Measurements from ENCODE around the gene ERV3-1. TPM values are rescaled to one million over a fixed set of nuclear protein-coding genes. Genes with fewer than 3 reads are reported as not detected.

ERV3-1 gene
- total RNA-seq, 5 donors from 2014 or later (not counting 1 experiment from before 2014, with no cell fraction given) = 9.5 to 15.9 (median 12.0) TPM

DNA sequence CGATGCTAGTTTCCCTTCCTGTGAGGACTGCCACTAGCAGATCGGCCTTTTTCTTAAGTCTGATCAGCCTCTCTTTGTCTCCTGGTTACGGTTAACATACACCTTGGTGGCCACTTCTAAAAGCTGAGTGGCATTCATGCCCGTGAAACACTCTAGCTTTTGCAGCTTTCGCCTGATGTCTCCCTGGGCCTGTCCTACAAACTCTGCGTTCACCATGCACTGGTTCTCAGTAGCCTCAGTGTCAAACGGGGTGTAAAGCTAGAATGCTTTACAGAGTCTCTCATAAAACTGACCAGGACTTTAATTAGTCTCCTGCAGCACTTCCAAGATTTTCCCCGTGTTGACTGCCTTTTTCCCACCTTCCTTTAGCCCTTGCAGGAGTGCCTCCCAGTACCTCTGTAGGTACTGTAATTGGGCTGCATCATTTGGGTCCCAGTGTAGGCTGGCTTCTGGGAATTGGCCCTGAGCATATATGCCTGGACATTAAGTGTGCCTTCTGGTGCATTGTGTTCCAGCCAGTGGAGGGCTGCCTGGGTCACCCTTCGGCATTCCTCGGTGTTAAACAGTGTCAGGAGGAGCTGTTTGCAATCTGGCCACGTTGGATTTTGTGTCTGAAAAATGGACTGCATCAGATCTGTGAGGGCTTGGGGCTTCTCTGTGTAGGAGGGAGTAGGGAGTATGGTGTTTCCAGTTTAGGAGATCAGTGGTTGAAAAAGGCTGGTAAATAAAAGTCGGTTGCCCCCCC lies 9.2 kb downstream of the ERV3-1 start:
- peaks cover 58% of the 10 kb centered on the region for H3K36me3 Mint-ChIP-seq

DNA sequence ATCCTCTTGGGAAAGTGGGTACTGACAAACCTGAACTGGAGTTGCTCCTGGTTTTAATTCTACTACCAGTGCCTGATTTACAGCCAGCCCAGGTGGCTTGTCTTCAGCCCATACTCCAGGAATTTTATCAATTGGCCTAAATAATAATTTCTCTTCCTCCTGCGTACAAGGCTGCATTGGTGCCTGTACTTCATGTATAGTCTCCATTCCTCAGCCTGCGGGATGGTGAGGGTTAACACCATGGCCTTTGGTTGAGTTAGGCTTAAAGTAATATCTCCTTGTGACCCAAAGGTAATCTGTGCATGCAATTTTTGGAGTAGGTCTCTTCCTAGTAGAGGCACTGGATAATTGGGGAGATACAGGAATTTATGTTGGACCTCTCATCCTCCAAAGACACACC lies 10.2 kb downstream of the ERV3-1 start:
- Mint-ChIP-seq H3K27me3 (no peaks in the 10 kb centered on the region), H3K36me3 (peaks cover 53% of the 10 kb centered on the region), H3K4me1 (peaks cover 3 to 7% (median 5%) of the 10 kb centered on the region in 3 donors), H3K27ac (no peak overlapping the region), H3K9me3 (peaks cover 22 to 58% (median 54%) of the 10 kb centered on the region in 3 donors), H3K4me3 (no peak overlapping the region)
- POLR2A ChIA-PET = no interaction called here
- H3K27me3 ChIP-seq (replicated peaks in 1 of 2; ENCODE audit: control insufficient read depth in 2 of 2, extremely low read depth in 1 of 2, insufficient read depth in 2 of 2, low read length in 1 of 2) = no peaks in the 10 kb centered on the region
- no peaks in the 10 kb centered on the region for H3K4me1 ChIP-seq (ENCODE audit: control insufficient read depth in 1 of 2, extremely low read depth in 1 of 2, insufficient read depth in 2 of 2, low read length in 2 of 2)
- CTCF ChIA-PET = no interaction called here
- H3K27ac ChIP-seq (ENCODE audit: low read length) = no peak overlapping the region
- no peak overlapping the region for H3K4me3 ChIP-seq (ENCODE audit: control insufficient read depth in 1 of 2, extremely low read depth in 1 of 2, low read length in 1 of 2)
- H3K36me3 ChIP-seq (ENCODE audit: control insufficient read depth in 2 of 2, extremely low read depth in 1 of 2, insufficient read depth in 1 of 2, low read length in 1 of 2) = peaks cover 11 to 13% of the 10 kb centered on the region in 2 donors
- WGBS (ENCODE audit: insufficient coverage) = no CpG with 5 or more reads among the region's 2 CpGs
- peaks cover 9% of the 10 kb centered on the region for H3K9me3 ChIP-seq
- DNase-seq (no peak), ATAC-seq (replicated peaks in 1 of 4) (no peak)

More for the DNA sequence above, 9.2 kb downstream of the ERV3-1 start:
- DNase-seq = no peak
- H3K9me3 Mint-ChIP-seq = peaks cover 17 to 53% (median 48%) of the 10 kb centered on the region in 3 donors
- Histone ChIP-seq H3K4me1 (ENCODE audit: control insufficient read depth in 1 of 2, extremely low read depth in 1 of 2, insufficient read depth in 2 of 2, low read length in 2 of 2) (no peaks in the 10 kb centered on the region), H3K36me3 (ENCODE audit: control insufficient read depth in 2 of 2, extremely low read depth in 1 of 2, insufficient read depth in 1 of 2, low read length in 1 of 2) (peaks cover 17 to 19% of the 10 kb centered on the region in 2 donors), H3K27me3 (replicated peaks in 1 of 2; ENCODE audit: control insufficient read depth in 2 of 2, extremely low read depth in 1 of 2, insufficient read depth in 2 of 2, low read length in 1 of 2) (no peaks in the 10 kb centered on the region), H3K4me3 (ENCODE audit: control insufficient read depth in 1 of 2, extremely low read depth in 1 of 2, low read length in 1 of 2) (no peak overlapping the region), H3K9me3 (peaks cover 10% of the 10 kb centered on the region), H3K27ac (ENCODE audit: low read length) (no peak overlapping the region)
- no peaks in the 10 kb centered on the region for H3K27me3 Mint-ChIP-seq
- peaks cover 5 to 14% (median 9%) of the 10 kb centered on the region in 3 donors for H3K4me1 Mint-ChIP-seq
- no peak for ATAC-seq (replicated peaks in 1 of 4)
- over 99% methylated on average over 8 of the region's 12 CpGs for WGBS (ENCODE audit: insufficient coverage)
- ChIA-PET CTCF (no interaction called here), POLR2A (no interaction called here)
- H3K4me3 Mint-ChIP-seq = no peak overlapping the region
- no peak overlapping the region for H3K27ac Mint-ChIP-seq

GRCh38 chr7:64993901-64994300 lies 12.6 kb downstream of the ERV3-1 start:
- ATAC-seq (replicated peaks in 1 of 4) (no peak), DNase-seq (no peak)
- ChIA-PET CTCF (no interaction called here), POLR2A (no interaction called here)
- Mint-ChIP-seq H3K9me3 (peaks cover 24 to 68% (median 60%) of the 10 kb centered on the region in 3 donors), H3K27ac (no peak overlapping the region), H3K4me1 (peaks cover 0 to 3% (median 0%) of the 10 kb centered on the region in 3 donors), H3K36me3 (peaks cover 42% of the 10 kb centered on the region), H3K4me3 (no peak overlapping the region), H3K27me3 (no peaks in the 10 kb centered on the region)
- Histone ChIP-seq H3K4me3 (ENCODE audit: control insufficient read depth in 1 of 2, extremely low read depth in 1 of 2, low read length in 1 of 2) (no peak overlapping the region), H3K27me3 (replicated peaks in 1 of 2; ENCODE audit: control insufficient read depth in 2 of 2, extremely low read depth in 1 of 2, insufficient read depth in 2 of 2, low read length in 1 of 2) (no peaks in the 10 kb centered on the region), H3K36me3 (ENCODE audit: control insufficient read depth in 2 of 2, extremely low read depth in 1 of 2, insufficient read depth in 1 of 2, low read length in 1 of 2) (peaks cover 0 to 6% of the 10 kb centered on the region in 2 donors), H3K27ac (ENCODE audit: low read length) (no peak overlapping the region), H3K4me1 (ENCODE audit: control insufficient read depth in 1 of 2, extremely low read depth in 1 of 2, insufficient read depth in 2 of 2, low read length in 2 of 2) (no peaks in the 10 kb centered on the region), H3K9me3 (peaks cover 9% of the 10 kb centered on the region)
- WGBS (ENCODE audit: insufficient coverage) = 96% methylated on average over 7 of the region's 7 CpGs

- Mint-ChIP-seq H3K4me3 (no peak overlapping the region), H3K27ac (no peak overlapping the region)
Measured at GRCh38 chr7:64992971-64993370, 13.5 kb downstream of the ERV3-1 start.

DNA sequence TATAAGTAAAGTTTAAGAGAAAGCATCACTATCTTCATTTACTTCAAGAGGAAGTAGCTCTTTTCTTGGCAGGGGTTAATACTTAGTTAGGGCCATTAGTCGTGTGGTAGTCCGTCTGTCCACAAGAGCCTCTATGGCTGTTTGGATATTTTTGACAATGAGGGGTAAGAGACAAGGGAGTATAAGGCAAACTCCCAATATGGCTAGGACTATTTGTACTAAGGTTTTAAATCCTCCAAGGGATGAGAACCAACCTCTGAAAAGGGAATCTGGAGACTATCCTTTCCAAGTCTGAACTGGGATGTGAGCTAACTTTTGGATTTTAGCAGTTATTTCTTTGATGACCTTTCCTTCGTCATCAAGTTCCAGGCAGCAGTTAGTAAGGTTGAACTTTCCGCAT lies 15.6 kb downstream of the ERV3-1 start, which contains the start of gene ZNF117:
TSS of gene ZNF117 (minus strand) at position 101 of the 400 bp plus-strand sequence.
- ChIA-PET POLR2A (no interaction called here), CTCF (no interaction called here)
- WGBS (ENCODE audit: insufficient coverage) = 100% methylated on average over 2 of the region's 4 CpGs
- no peaks in the 10 kb centered on the region for H3K27me3 Mint-ChIP-seq
- Histone ChIP-seq H3K27ac (ENCODE audit: low read length) (no peak within 1 kb of the TSS), H3K4me1 (ENCODE audit: control insufficient read depth in 1 of 2, extremely low read depth in 1 of 2, insufficient read depth in 2 of 2, low read length in 2 of 2) (no peaks in the 10 kb centered on the region), H3K9me3 (peaks cover 7% of the 10 kb centered on the region), H3K27me3 (replicated peaks in 1 of 2; ENCODE audit: control insufficient read depth in 2 of 2, extremely low read depth in 1 of 2, insufficient read depth in 2 of 2, low read length in 1 of 2) (no peaks in the 10 kb centered on the region), H3K4me3 (ENCODE audit: control insufficient read depth in 1 of 2, extremely low read depth in 1 of 2, low read length in 1 of 2) (peak within 1 kb of the TSS in 1 of 2 donors; percentile 15), H3K36me3 (ENCODE audit: control insufficient read depth in 2 of 2, extremely low read depth in 1 of 2, insufficient read depth in 1 of 2, low read length in 1 of 2) (peaks cover 0 to 6% of the 10 kb centered on the region in 2 donors)
- H3K36me3 Mint-ChIP-seq = peaks cover 51% of the 10 kb centered on the region
- ATAC-seq (replicated peaks in 1 of 4) (no peak), DNase-seq (no peak)
- no peaks in the 10 kb centered on the region for H3K4me1 Mint-ChIP-seq
- peaks cover 27 to 74% (median 66%) of the 10 kb centered on the region in 3 donors for H3K9me3 Mint-ChIP-seq
- H3K4me3 Mint-ChIP-seq = no peak within 1 kb of the TSS
- H3K27ac Mint-ChIP-seq = no peak within 1 kb of the TSS

More at GRCh38 chr7:64992971-64993370, 13.5 kb downstream of the ERV3-1 start:
- no peaks in the 10 kb centered on the region for H3K4me1 Mint-ChIP-seq
- POLR2A ChIA-PET = no interaction called here
- H3K4me3 ChIP-seq (ENCODE audit: control insufficient read depth in 1 of 2, extremely low read depth in 1 of 2, low read length in 1 of 2) = no peak overlapping the region
- ATAC-seq (replicated peaks in 1 of 4) (no peak), DNase-seq (no peak)
- peaks cover 30 to 69% (median 60%) of the 10 kb centered on the region in 3 donors for H3K9me3 Mint-ChIP-seq
- H3K4me1 ChIP-seq (ENCODE audit: control insufficient read depth in 1 of 2, extremely low read depth in 1 of 2, insufficient read depth in 2 of 2, low read length in 2 of 2) = no peaks in the 10 kb centered on the region
- WGBS (ENCODE audit: insufficient coverage) = 76% methylated on average over 5 of the region's 5 CpGs
- H3K27ac ChIP-seq (ENCODE audit: low read length) = no peak overlapping the region
- no peaks in the 10 kb centered on the region for H3K27me3 ChIP-seq (replicated peaks in 1 of 2; ENCODE audit: control insufficient read depth in 2 of 2, extremely low read depth in 1 of 2, insufficient read depth in 2 of 2, low read length in 1 of 2)
- no peaks in the 10 kb centered on the region for H3K27me3 Mint-ChIP-seq
- H3K9me3 ChIP-seq = peaks cover 9% of the 10 kb centered on the region
- CTCF ChIA-PET = no interaction called here
- peaks cover 42% of the 10 kb centered on the region for H3K36me3 Mint-ChIP-seq
- peaks cover 0 to 6% of the 10 kb centered on the region in 2 donors for H3K36me3 ChIP-seq (ENCODE audit: control insufficient read depth in 2 of 2, extremely low read depth in 1 of 2, insufficient read depth in 1 of 2, low read length in 1 of 2)

DNA sequence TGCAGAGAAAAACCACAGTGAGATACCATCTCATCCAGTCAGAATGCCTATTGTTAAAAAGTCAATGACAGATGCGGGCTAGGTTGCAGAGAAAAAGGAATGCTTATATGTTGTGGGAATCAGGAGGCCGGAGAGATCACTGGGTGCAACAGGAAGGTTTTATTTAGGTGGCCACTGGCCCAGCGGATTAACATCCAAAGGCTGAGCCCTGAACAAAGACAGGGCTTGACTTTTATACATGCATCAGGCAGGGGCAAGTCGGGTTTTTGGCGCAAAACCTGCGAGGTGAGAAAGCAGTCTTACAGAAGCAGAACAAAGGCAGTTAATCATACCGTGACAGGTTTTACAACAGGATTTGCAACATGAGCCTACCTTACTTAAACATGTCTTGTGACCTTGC lies 16.3 kb downstream of the ERV3-1 start:
- no peaks in the 10 kb centered on the region for H3K27me3 Mint-ChIP-seq
- DNase-seq = no peak
- 98% methylated on average over 6 of the region's 7 CpGs for WGBS (ENCODE audit: insufficient coverage)
- Histone ChIP-seq H3K36me3 (ENCODE audit: control insufficient read depth in 2 of 2, extremely low read depth in 1 of 2, insufficient read depth in 1 of 2, low read length in 1 of 2) (peaks cover 0 to 6% of the 10 kb centered on the region in 2 donors), H3K4me1 (ENCODE audit: control insufficient read depth in 1 of 2, extremely low read depth in 1 of 2, insufficient read depth in 2 of 2, low read length in 2 of 2) (no peaks in the 10 kb centered on the region), H3K27me3 (replicated peaks in 1 of 2; ENCODE audit: control insufficient read depth in 2 of 2, extremely low read depth in 1 of 2, insufficient read depth in 2 of 2, low read length in 1 of 2) (no peaks in the 10 kb centered on the region), H3K9me3 (peaks cover 6% of the 10 kb centered on the region), H3K4me3 (ENCODE audit: control insufficient read depth in 1 of 2, extremely low read depth in 1 of 2, low read length in 1 of 2) (peak overlapping the region in 1 of 2 donors; percentile 15), H3K27ac (ENCODE audit: low read length) (no peak overlapping the region)
- H3K9me3 Mint-ChIP-seq = peaks cover 27 to 76% (median 70%) of the 10 kb centered on the region in 3 donors
- H3K4me3 Mint-ChIP-seq = no peak overlapping the region
- ChIA-PET CTCF (no interaction called here), POLR2A (no interaction called here)
- peaks cover 56% of the 10 kb centered on the region for H3K36me3 Mint-ChIP-seq
- H3K27ac Mint-ChIP-seq = no peak overlapping the region
- H3K4me1 Mint-ChIP-seq = no peaks in the 10 kb centered on the region
- no peak for ATAC-seq (replicated peaks in 1 of 4)

Measured in T-cell (primary cell).